HL-60/S4 treated with phorbol 12-myristate 13-acetate at 8.2 ng/mL for 4 days and 3 days (cell line): Measurements from ENCODE around the gene TRAPPC12.
"Not testable (repeated sequence)": the region's sequence is repeated elsewhere in the genome, so short reads cannot be mapped to it uniquely, and the experiment has no call there.

Source experiments
- in situ Hi-C: fragments of 300-500 bp; cut with MboI; formaldehyde crosslinking; loops from 2 replicates; pipeline ENCODE4 v1.15.0; 2022; ENCODE audit warnings: low sequenced_read_pairs

Gene TRAPPC12

DNA sequence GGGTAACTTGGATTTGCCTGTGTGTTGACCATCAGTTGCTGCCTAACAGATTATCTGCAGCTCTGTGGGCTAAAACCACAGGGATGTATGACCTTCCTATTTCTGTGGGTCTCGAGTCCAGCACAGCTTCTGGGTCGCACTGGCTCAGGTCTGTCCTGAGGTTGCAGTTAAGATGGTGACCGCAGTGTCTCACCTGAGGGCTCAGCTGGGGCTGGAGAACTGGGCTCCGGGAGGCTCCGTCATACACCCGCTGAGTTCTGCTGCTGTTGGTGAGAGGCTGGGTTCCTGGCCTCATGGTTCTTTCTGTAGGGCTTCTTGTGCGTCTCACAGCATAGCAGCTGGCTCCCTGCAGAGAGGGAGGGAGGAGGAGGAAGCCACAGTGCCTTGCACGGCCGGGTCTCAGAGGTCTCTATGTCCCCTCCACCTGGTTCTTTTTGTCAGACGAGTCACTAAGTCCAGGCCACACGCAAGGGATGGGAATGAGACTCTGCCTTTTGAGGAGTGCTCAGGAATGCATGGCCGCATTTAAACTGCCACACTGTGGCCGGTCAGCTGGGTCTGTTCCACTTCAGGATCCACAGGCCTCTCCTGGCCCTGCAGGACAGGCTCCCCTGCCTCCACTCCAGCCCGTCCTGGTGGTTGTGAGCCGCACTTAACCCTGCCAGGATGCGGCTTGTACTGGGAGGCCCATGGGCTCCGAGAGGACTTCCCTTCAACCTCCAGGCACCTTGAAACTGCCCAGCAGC, 72.6 kb downstream of the TRAPPC12 start:
- in situ Hi-C loops = no loop called here

DNA sequence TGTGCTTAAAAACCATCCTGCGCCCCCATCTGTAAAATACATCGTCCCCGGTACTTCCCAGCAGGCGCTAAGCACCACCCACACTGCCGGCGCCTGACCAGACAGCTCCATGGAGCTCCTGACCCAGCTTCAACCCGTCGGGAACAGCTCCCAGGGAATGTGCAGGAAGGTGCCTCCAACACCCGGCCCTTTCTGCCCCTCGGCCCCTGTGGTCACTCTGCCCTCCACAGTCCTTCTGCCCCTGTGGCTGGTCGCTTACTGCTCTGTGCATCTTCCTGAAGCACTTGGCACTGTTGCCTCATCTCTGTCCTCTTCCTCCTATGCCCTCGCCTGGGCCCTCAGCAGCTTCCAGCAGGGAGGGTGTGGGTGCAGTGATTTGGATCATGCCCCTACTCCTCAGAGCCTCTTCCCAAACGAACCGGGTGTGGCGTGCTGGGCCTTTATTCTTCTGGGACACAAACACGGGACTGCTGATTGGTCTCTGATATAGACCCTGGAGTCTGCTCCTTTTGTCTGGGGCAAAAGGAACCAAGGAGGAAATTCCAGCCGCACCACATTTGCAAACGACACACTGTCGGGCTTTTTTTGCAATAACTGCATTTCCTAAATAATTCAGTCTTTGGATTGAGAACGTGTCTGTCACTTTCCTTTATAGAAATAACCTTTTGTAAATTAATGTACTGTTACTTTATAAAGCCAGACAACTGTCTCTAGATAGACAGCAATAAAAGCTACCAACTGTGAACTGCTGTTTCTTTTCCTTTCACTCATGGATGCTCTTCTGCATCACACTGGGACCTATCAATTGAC, 73.9 kb downstream of the TRAPPC12 start:
- in situ Hi-C loops = no loop called here

DNA sequence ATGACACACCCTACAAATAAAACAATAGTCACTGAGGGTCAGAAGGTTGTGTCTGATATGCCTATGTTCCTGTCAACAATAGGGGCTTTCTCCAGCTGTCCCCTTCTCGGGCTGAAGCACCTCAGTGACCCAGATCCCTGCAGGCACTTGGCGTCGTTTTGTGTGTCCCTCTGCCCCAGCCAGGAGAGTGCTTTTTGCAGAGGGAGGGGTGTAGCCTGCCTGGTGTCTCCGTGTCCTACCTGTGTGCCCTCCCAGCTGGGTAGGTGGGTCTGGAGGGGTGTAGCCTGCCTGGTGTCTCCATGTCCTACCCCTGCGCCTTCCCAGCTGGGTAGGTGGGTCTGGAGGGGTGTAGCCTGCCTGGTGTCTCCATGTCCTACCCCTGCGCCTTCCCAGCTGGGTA, 74.5 kb downstream of the TRAPPC12 start:
- in situ Hi-C loops = not testable (repeated sequence)

DNA sequence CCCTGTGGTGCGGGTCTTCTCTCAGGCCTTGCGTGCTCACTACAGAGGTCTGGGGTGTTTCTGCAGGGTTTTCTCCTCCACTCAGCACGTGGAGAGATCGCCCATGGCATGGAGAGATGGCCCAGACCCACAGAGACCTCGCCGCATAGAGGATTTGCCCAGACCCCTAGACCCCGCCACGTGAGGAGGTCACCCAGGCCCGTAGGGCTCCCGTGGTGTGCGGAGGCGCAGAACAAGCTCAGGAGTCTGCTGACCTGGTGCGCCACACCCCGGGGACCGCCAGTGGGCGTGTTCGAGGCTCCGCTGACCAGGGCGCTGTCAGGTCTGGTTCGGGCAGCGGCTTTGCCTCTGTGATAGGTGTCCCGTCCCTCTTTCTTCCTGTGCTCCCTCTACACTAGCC, 75.3 kb downstream of the TRAPPC12 start:
- in situ Hi-C loops = no loop called here

DNA sequence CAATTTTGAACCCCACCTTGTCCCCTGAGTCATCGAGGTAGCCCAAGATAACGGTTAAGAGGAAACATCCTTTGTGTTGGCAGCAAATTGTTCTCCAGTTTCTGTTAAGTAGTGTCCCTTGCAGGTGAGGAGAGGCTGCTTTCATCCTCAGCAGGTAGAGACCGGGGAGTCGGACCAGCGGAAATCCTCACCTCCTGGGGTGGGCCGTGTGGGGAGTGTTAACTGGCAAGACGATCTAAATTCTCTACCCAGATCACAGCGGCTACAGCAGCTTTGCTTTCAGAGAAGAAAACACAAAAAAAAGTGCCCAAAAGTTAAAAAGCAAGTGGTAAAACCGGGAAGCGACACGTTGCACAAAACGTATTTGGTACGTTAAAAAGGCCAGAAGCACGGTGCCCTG, 76.6 kb downstream of the TRAPPC12 start:
- in situ Hi-C loops = no loop called here

DNA sequence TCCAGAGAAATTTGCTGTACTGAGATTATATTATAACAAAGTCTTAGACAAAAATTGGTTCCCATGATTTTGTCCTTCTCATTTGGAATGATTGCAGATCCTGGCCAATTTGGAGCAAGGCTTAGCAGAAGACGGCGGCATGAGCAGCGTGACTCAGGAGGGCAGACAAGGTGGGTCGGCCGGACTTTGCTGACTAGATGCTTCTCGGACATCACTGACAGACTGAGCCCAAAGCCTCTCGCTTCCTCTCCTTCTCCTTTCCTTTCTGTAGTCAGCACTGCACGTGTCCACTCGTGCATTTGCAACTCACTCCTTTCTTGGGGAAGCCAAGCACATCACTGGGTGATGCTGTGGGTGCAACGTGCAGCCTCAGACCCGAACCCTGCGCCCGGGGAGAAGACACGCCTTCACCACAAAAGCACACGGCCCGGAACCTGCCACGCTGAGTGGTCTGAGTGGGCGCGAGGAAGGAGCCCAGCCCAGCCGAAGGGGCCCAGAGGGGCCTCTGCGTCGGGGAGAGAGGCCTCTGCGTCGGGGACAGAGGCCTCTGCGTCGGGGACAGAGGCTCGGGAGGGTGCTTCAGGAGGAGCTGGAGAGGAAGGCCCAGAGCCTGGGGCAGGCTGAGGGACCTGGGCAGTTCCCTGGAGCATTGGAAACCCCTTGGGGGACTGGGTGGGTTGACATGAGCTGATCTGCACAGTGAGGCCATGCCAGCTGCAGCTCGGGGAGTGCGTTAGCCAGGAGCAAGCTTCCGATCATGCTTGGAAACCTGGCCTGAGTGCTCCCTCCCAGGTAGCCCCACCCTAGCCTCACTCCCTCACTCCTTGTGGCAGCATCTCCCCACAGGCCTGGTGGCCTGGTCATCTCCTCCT, 78.3 kb downstream of the TRAPPC12 start:
- in situ Hi-C loops = no loop called here

DNA sequence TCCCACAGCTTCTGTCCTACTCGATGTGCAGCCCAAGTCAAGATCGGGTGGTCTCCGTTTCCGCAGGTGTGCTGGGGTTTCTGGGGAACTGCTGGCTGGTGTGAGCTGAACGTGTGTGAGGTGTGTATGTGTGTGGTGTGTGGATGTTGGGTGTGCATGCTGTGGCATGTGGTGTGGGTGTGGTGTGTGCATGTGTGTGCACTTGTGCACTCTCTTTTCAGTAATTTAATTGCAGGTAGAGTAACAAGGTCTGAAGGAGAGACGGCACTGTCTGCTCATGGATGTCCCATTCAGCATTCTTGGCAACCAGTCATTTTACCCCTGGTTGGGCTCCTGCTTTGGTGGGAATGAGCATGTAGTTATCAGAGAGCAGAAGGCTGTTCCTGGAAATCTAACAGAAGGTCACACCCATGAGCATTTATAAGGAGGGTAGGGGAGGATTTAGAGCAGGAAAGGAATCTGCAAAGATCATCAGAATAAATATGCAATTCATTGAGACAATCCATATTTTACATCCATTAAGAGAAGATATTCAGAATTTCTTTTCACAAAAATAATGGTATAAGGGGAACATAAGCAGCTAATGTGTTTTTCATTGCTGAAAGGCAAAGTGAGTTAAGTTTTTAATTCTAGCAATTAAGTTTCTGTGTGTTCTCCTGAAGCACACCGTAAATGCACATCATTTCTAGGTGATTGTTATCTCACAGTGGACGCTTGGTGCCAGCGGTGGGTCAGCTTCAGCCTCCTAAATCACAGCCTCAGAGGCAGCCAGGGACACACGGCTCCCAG, 79.1 kb downstream of the TRAPPC12 start:
- in situ Hi-C loops = no loop called here

DNA sequence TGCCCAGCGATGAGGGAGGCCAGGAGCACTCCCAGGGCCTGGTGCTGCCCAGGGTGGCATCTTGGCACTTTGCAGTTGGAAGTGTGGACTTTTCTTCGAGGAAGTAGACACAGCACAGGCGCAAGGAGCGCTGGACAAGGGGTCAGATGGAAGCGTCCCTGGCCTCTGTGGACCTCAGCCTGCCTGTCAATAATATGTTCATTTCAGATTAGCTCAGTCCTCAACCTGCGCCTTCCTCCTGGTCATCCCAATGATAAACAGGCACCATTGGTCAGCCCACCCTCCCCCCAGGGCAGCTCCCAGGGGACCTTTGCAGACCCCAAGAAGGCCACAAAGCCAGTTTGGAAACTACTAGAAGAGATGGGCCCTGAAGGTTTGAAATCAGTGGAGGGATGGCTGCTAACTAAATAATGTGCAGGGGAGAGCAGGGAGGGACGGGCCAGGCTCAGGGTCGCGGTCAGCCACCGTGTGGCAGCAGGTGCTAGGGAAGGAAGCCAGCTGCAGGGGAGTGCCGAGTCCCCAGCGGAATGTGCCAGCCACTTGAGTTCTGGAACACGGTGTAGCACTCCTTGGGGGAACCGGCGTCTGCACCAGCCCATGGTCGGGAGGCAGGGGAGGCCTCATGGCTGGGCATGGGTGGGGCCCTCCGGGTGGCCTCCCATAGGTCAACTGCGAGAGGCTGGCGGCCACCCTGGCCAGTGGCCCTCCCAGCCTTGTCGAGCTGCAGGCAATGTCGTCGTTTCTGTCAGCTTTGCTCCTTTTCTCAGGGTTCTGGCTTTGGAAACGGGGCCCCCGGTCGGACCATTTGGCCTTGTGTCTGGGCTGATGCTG, 79.9 kb downstream of the TRAPPC12 start:
- in situ Hi-C loops = no loop called here

DNA sequence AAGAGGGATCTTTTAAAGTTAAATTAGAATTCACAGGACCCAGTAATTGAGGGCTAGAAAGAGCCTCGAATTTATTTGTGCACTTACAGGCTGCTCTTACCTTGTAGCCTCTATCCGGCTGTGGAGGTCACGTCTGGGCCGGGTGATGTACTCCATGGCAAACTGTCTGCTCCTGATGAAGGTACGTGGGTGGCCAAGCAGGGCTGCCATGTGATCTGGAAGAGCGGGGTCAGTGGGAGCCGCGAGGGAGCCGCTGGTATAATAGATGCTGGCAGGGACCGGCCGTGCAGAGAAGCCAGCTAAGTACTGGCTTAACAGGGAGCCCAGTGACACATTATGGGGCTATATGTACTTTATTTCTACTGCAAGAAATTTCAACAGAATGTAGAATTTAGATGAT, 80.7 kb downstream of the TRAPPC12 start:
- in situ Hi-C loops = no loop called here

DNA sequence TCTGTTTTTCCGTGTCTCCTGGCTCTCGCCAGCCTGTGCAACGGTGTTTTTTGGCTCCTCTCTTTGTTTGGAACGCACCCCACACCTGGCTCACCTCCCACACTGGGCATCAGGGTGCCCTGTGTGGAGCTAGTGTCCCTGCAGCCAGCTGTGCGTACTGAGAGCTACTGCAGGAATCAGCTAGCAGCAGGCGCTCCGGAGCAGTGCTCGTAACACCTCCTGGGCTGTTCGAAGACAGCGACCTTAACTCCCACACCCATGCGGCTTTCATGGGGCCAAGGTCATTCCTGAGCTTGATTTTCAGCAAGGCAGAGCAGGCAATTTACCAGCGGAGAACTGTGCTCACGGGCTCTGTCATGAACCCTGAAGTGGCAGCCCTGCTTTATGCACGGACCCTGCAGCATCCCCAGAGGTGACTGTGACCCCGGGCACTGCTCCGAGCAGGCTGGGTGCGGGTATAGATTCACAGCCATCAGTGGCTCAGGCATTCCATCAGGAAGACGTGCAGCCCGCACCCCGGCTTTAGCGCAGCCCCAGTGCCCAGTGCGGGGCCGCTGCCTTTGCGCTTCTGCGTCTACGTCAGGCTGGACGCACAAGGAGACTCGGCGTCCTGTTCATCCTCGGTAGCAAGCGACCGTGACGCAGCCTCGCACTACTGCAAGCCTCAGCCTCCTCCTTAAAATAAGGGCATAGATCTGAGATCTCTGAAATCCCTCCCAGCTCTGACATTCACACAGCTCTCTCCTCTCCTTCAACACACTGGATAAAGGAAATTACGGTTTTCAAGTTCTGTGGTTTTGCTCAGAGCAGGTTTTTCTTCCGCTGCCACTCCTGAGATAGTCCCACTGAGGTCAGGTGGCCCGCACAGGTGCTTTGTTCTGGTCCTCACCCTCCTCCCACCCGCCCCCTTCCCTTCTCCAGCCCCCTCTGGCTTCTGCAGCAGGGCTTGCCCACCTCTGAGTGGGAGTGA, 81.6 kb downstream of the TRAPPC12 start:
- in situ Hi-C loops = no loop called here

DNA sequence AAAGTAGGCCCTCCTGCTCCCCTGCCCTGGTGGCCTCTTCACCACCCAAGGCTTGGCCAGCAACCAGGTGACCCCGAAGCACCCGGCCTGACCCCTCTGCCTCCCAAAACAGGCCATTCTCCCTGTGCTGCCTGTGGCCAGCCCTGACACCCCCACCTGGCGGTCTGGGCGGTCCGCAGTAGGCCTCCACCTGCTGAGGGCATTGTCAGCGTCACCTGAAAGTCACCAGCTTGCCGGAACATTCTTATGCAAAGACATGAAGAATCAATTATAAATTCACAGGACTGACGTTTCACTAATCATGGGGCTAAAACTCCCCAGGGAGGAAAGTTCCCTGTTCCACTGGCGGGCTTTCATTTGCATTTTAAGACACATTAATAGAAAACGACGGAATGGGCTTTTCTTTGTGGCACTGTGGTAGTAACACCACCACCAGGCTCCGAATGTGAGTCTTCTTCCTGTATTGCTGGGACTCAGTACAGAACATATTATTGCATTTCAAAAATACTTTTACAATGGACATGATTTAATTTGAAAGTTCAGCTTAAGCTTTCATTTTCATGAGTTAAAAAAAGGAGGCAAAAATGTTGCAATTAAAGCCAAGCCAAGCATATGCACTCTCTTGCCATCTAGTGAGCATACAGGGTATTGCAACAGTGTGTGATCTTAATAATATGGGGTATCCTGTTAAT, 82.5 kb downstream of the TRAPPC12 start:
- in situ Hi-C loops = no loop called here

DNA sequence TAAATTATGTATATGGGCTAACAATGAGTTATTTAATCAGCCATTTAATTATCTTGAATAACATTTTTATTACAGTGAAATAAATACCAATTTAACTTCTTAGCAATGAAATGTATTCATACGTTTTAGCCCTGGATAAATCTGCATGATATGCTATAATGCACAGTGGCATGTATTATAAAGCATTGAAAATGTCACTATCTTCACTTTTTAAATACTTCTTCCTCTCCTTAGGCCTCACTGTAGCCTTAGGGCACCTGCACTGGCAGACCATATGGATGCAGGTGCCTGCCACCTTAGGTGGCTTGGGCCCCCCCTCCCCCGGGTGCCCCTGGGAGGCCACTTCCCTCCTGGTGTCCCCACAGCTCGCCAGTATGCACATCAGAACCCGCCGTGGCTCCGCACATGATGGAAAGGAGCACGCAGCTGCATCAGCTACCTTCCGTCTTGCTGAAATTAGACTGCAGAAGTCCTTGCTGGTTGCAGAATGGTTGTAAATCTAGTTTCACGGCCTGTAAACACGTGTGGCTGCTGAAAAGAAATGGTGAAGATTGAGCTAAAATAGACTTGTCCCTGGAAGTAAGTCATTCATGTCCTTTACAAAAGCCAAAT, 83.1 kb downstream of the TRAPPC12 start:
- in situ Hi-C loops = no loop called here

DNA sequence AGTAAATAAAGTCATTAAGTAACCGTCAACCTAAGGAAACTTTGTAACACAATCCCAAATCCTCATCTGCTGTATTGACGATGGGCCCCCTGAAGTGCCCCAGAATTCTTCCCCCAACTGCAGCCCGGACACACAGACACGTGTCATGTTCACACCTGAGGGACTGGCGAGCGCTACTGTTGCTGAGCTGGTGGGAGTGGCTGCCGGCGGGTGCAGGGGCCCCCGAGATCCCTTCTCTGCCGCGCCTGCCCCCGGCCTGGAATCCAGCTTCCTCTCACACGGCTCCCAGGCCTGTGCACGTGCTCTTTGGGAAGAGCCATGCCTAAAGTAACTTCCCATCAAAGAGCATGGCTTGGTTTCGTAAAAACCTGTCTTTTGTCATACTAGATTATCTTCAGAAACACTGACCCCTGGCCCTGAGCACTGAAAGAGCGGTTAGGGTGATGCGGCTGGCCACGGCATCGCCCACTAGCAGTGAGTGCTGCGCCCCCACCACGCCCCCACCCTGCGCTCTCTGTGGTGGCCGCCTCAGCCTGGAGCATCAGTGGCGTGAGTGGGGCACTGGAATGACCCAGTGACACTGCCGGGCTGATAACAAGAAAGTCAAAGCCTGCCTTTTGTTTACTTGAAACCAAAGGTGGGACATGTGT, 83.8 kb downstream of the TRAPPC12 start:
- in situ Hi-C loops = no loop called here

DNA sequence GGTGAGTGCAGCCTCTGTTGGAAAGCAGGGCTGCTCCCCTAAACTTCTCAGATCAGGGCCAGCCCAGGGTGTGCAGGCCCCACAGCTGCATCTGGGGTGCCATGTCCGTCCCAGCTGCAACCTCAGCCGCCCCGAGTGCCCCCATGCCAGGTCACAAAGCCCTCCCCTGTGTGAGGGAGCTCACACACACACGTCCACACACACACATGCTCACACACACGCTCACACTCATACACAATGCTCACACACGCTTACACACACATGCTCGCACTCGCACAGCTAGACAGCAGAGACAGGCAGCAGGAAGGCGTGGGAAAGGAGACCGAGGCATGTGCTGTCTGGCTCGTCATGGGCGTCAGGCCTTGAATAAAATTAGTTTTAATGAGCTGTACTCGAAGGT, 84.5 kb downstream of the TRAPPC12 start:
- in situ Hi-C loops = no loop called here

DNA sequence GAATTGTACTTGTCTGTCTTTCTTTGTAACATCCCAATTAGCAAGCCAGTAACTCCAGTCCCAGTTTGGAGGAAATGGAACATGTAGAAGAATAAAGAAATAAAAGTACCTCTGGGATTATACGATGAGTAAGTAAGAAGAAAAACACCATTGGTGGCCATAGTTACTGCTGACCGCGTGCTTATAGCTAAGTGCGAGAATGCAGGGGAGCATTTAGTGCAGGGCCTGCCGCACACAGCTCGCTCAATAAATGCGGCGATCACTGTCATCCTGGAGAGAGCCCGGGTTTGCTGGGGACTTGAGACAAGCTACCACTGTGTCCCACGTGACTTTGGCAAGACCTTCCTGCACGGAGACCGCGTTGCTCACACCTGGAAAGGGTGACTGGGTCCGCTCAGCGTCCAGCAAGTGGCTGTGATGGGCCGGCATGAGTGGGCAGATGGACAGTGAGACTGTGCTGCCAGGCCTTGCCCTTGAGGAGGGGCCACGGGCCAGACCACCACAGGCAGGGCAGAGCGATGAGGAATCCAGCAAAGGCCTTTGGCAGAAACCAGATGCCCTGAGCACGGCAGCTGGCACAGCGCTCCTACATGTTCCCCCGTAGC, 85.0 kb downstream of the TRAPPC12 start:
- in situ Hi-C loops = no loop called here

DNA sequence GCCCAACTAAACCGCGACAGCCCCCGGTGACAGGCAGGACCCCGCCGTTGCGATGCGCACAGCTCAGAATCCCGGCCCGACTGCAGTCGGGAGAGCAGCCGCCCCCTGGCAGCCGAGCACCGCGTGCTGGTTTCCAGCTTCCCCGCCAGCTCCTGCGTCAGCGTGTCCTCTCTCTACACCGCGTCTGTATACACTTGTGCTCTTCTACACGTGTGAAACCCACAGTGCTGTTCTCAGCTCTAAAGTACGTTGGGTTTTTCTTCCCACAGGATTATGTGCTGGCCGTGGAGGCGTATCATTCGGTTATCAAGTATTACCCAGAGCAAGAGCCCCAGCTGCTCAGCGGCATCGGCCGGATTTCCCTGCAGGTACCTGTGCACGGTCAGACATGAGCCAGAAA, 85.8 kb downstream of the TRAPPC12 start:
- in situ Hi-C loops = no loop called here
